Measurements from ENCODE around the gene THAP4.

THAP4 gene

DNA sequence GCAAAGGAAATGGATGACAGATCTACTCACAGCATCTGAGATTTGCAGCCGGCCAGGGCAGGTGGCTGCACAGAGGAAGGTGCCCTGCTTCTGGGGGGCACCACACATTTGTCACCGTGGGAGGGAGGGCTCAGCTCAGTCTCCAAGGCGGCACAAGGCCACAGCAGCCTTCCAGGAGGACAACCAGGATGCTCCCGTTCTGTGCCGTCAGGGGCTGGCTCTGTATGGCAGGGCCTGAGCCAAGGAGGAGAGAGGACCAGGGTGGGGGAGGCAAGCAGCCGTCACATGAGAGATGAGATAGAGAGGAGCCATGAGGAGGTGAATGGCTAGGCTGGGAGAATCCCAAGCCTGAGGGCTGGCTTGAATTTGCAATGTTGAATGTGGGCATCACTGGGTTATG lies 83.0 kb downstream of the THAP4 start:
- H3K27me3 ChIP-seq (ENCODE audit: insufficient read depth, low read length, poor library complexity), result no peaks in the 10 kb centered on the region
- H3K79me2 ChIP-seq (ENCODE audit: insufficient read depth, low read length), result no peaks in the 10 kb centered on the region
- H3K9me3 ChIP-seq (ENCODE audit: insufficient read depth, low read length, severe bottlenecking), result peaks cover 4% of the 10 kb centered on the region
- no peaks in the 10 kb centered on the region for H3K36me3 ChIP-seq (ENCODE audit: insufficient read depth, low read length)
- H4K20me1 ChIP-seq (ENCODE audit: insufficient read depth, low read length), result no peaks in the 10 kb centered on the region
- peaks cover 6% of the 10 kb centered on the region for H3K4me1 ChIP-seq (ENCODE audit: insufficient read depth, low read length)
- ATAC-seq (ENCODE audit: insufficient read depth, low read depth), result no peak
- no peak overlapping the region for H3K4me2 ChIP-seq (ENCODE audit: insufficient read depth, low read length)
- no peak overlapping the region for H3K9ac ChIP-seq (ENCODE audit: low read depth, low read length)
- H2AFZ ChIP-seq (ENCODE audit: low read depth, low read length), result no peak overlapping the region
- TF ChIP-seq, protein P1, sequence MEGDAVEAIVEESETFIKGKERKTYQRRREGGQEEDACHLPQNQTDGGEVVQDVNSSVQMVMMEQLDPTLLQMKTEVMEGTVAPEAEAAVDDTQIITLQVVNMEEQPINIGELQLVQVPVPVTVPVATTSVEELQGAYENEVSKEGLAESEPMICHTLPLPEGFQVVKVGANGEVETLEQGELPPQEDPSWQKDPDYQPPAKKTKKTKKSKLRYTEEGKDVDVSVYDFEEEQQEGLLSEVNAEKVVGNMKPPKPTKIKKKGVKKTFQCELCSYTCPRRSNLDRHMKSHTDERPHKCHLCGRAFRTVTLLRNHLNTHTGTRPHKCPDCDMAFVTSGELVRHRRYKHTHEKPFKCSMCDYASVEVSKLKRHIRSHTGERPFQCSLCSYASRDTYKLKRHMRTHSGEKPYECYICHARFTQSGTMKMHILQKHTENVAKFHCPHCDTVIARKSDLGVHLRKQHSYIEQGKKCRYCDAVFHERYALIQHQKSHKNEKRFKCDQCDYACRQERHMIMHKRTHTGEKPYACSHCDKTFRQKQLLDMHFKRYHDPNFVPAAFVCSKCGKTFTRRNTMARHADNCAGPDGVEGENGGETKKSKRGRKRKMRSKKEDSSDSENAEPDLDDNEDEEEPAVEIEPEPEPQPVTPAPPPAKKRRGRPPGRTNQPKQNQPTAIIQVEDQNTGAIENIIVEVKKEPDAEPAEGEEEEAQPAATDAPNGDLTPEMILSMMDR (IDR thresholded peaks at IDR 0.05; ENCODE audit: borderline replicate concordance, extremely low read depth, low read length, poor library complexity, severe bottlenecking), result no peak
- H3K4me3 ChIP-seq (ENCODE audit: low read depth in 1 of 2, low read length in 2 of 2), result no peak overlapping the region
- H3K27ac ChIP-seq (ENCODE audit: low read length), result no peak overlapping the region
- no peak for DNase-seq

DNA sequence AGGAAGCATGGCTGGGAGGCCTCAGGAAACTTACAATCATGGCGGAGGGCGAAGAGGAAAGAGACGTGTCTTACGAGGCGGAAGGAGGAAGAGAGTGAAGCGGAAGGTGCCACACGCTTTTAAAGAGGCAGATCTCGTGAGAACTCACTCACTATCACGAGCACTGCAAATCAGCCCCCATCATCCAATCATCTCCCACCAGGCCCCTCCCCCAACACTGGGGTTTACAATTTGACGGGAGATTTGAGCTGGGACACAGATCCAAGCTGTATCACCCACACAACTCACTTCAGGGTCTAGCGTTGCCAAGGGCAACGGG lies 83.5 kb downstream of the THAP4 start:
- Histone ChIP-seq H3K4me2 (ENCODE audit: insufficient read depth, low read length) (no peak overlapping the region), H3K36me3 (ENCODE audit: insufficient read depth, low read length) (no peaks in the 10 kb centered on the region), H3K9ac (ENCODE audit: low read depth, low read length) (no peak overlapping the region), H3K27ac (ENCODE audit: low read length) (no peak overlapping the region), H3K27me3 (ENCODE audit: insufficient read depth, low read length, poor library complexity) (no peaks in the 10 kb centered on the region), H2AFZ (ENCODE audit: low read depth, low read length) (no peak overlapping the region), H3K79me2 (ENCODE audit: insufficient read depth, low read length) (no peaks in the 10 kb centered on the region), H3K4me3 (ENCODE audit: low read depth in 1 of 2, low read length in 2 of 2) (no peak overlapping the region), H3K4me1 (ENCODE audit: insufficient read depth, low read length) (peaks cover 6% of the 10 kb centered on the region), H3K9me3 (ENCODE audit: insufficient read depth, low read length, severe bottlenecking) (peaks cover 4% of the 10 kb centered on the region), H4K20me1 (ENCODE audit: insufficient read depth, low read length) (no peaks in the 10 kb centered on the region)
- TF ChIP-seq, protein P1 (IDR thresholded peaks at IDR 0.05; ENCODE audit: borderline replicate concordance, extremely low read depth, low read length, poor library complexity, severe bottlenecking), result no peak
- TF ChIP-seq EZH2 (IDR thresholded peaks at IDR 0.05; ENCODE audit: borderline replicate concordance, low read depth, low read length, severe bottlenecking), result no peak
- DNase-seq (no peak), ATAC-seq (ENCODE audit: insufficient read depth, low read depth) (no peak)

DNA sequence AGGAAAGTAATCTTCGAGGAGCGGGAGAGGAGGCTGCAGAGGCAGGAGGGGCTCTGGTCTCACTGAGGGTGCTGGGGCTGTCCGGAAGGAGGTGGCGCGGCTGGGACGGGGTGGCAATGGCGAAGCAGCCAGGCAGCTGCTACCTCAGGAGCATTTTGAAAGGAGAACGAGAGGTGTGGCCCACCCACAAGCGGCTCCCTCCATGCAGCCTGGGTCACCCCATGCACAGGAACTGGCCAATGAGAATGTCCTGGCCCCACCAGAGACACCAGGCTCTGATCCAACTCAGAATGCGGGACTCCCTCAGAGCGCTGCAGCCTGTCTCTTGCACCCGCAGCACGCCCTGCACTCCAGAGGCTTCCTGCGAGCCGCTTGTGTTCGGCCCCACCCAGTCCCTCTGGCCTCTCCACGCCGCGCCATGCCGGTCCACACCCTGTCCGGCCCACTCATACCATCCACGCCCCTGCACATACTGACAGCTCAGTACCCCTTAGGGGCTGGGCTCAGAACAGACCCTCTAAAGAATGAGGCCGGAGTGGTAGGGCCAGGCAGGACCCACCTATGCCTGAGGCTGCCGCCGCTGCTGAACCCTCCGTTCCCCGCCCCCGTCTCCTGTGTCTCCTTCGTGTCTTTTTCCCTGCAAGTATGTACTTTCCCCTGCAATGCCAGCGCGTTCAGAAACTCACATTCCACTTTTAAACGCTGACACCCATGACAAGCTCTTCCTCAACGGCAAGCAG lies 84.8 kb downstream of the THAP4 start:
- ATAC-seq (ENCODE audit: insufficient read depth, low read depth) (no peak), DNase-seq (no peak)
- no peak for TF ChIP-seq EZH2 (IDR thresholded peaks at IDR 0.05; ENCODE audit: borderline replicate concordance, low read depth, low read length, severe bottlenecking)
- TF ChIP-seq, protein P1 (IDR thresholded peaks at IDR 0.05; ENCODE audit: borderline replicate concordance, extremely low read depth, low read length, poor library complexity, severe bottlenecking), result no peak
- H3K4me3 ChIP-seq (ENCODE audit: low read depth in 1 of 2, low read length in 2 of 2), result no peak overlapping the region
- no peak overlapping the region for H2AFZ ChIP-seq (ENCODE audit: low read depth, low read length)
- H3K4me2 ChIP-seq (ENCODE audit: insufficient read depth, low read length), result no peak overlapping the region
- H3K27ac ChIP-seq (ENCODE audit: low read length), result no peak overlapping the region
- H3K4me1 ChIP-seq (ENCODE audit: insufficient read depth, low read length), result peaks cover 6% of the 10 kb centered on the region
- no peaks in the 10 kb centered on the region for H3K79me2 ChIP-seq (ENCODE audit: insufficient read depth, low read length)
- H4K20me1 ChIP-seq (ENCODE audit: insufficient read depth, low read length), result no peaks in the 10 kb centered on the region
- no peak overlapping the region for H3K9ac ChIP-seq (ENCODE audit: low read depth, low read length)
- no peaks in the 10 kb centered on the region for H3K36me3 ChIP-seq (ENCODE audit: insufficient read depth, low read length)
- H3K9me3 ChIP-seq (ENCODE audit: insufficient read depth, low read length, severe bottlenecking), result no peaks in the 10 kb centered on the region
- H3K27me3 ChIP-seq (ENCODE audit: insufficient read depth, low read length, poor library complexity), result no peaks in the 10 kb centered on the region

DNA sequence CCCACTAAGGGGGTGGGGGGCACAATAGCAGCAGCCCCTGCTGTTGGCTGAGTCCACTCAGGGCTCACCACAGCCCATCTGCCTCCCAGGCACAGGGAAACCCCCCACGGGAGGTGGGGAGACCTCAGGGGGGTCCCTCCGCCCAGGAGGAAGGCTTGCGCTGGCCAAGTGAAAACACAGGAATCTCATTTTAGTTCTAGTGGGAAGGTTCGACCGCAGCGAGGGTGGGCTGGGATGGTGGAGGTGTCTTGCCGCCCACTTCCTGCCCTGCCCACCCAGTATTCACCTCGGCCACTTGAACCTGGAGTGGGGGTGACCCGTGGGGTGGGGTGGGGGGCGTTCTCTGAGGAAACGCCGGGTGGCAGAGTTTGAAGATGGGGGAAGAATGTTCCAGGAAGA lies 85.4 kb downstream of the THAP4 start:
- Histone ChIP-seq H3K9me3 (ENCODE audit: insufficient read depth, low read length, severe bottlenecking) (no peaks in the 10 kb centered on the region), H3K79me2 (ENCODE audit: insufficient read depth, low read length) (no peaks in the 10 kb centered on the region), H3K27ac (ENCODE audit: low read length) (no peak overlapping the region), H3K36me3 (ENCODE audit: insufficient read depth, low read length) (no peaks in the 10 kb centered on the region), H3K4me3 (ENCODE audit: low read depth in 1 of 2, low read length in 2 of 2) (no peak overlapping the region), H2AFZ (ENCODE audit: low read depth, low read length) (no peak overlapping the region), H3K27me3 (ENCODE audit: insufficient read depth, low read length, poor library complexity) (peaks cover 4% of the 10 kb centered on the region), H4K20me1 (ENCODE audit: insufficient read depth, low read length) (no peaks in the 10 kb centered on the region), H3K4me2 (ENCODE audit: insufficient read depth, low read length) (no peak overlapping the region), H3K9ac (ENCODE audit: low read depth, low read length) (no peak overlapping the region), H3K4me1 (ENCODE audit: insufficient read depth, low read length) (peaks cover 6% of the 10 kb centered on the region)
- no peak for DNase-seq
- no peak for ATAC-seq (ENCODE audit: insufficient read depth, low read depth)
- TF ChIP-seq EZH2 (IDR thresholded peaks at IDR 0.05; ENCODE audit: borderline replicate concordance, low read depth, low read length, severe bottlenecking), result no peak
- TF ChIP-seq, protein P1 (IDR thresholded peaks at IDR 0.05; ENCODE audit: borderline replicate concordance, extremely low read depth, low read length, poor library complexity, severe bottlenecking), result no peak

Measured in DND-41 (cell line).